GM06990 (cell line): ENCODE measurements around the gene SLC16A12.
"Not testable (repeated sequence)": the region's sequence is repeated elsewhere in the genome, so short reads cannot be mapped to it uniquely, and the experiment has no call there.

ENCODE experiments used
- DNase-seq: peaks from one replicate; pipeline ENCODE4 v3.0.0-alpha.2; 2011; ENCODE audit not compliant: insufficient read length; ENCODE audit errors: extremely low read depth
- H3K27me3 ChIP-seq: replicated peaks from 2 replicates; pipeline ENCODE4 v1.6.0; 2011; ENCODE audit warnings: low read length; ENCODE audit not compliant: control insufficient read depth, insufficient read depth
- H3K36me3 ChIP-seq: 2 replicates; pipeline ENCODE4 v1.5.1; 2011; ENCODE audit warnings: low read length; ENCODE audit not compliant: control insufficient read depth, insufficient read depth
- H3K4me3 ChIP-seq: replicated peaks from 2 replicates; pipeline ENCODE4 v1.5.1; 2011; ENCODE audit warnings: low read depth, mild to moderate bottlenecking, control low read depth, low read length
- TF ChIP-seq, protein P1 (sequence below): IDR thresholded peaks from 2 replicates; pipeline ENCODE4 v1.5.1; 2011; ENCODE audit warnings: low read length, control low read depth, mild to moderate bottlenecking, inconsistent platforms; ENCODE audit not compliant: insufficient read depth, poor library complexity, severe bottlenecking

Gene SLC16A12

DNA sequence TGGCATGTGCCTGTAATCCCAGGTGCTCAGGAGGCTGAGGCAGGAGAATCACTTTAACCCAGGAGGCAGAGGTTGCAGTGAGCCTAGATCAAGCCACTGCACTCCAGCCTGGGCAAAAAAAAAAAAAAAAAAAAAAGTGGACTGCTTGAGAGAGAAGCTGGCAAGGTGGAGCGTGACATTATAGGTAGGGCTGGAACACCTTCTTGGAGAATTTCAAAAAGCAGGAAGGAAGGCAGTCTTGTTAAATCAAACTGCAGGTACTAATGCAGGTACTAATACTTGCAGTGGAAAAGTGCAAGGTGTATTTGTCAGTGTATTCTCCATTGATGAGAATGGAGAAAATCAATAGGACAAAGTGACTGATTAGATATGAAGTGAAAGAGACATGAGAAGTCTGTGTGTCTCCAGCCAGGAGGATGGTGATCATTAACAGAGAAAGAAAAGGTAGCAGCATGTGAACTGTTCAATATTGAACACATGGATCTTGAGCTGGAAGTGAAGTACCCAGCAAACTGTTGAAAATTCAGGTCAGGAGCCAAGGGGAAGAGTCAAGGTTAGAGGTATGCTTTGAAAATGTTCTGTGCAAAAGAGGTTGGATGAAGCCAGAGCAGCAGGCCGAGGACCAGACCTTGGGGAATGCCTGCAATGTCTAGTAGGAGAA is 12.6 kb upstream of the SLC16A12 start:
- DNase-seq = no peak
- Histone ChIP-seq H3K36me3 (no peaks in the 10 kb centered on the region), H3K4me3 (no peak overlapping the region), H3K27me3 (no peaks in the 10 kb centered on the region)
- TF ChIP-seq, protein P1, sequence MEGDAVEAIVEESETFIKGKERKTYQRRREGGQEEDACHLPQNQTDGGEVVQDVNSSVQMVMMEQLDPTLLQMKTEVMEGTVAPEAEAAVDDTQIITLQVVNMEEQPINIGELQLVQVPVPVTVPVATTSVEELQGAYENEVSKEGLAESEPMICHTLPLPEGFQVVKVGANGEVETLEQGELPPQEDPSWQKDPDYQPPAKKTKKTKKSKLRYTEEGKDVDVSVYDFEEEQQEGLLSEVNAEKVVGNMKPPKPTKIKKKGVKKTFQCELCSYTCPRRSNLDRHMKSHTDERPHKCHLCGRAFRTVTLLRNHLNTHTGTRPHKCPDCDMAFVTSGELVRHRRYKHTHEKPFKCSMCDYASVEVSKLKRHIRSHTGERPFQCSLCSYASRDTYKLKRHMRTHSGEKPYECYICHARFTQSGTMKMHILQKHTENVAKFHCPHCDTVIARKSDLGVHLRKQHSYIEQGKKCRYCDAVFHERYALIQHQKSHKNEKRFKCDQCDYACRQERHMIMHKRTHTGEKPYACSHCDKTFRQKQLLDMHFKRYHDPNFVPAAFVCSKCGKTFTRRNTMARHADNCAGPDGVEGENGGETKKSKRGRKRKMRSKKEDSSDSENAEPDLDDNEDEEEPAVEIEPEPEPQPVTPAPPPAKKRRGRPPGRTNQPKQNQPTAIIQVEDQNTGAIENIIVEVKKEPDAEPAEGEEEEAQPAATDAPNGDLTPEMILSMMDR = no peak

DNA sequence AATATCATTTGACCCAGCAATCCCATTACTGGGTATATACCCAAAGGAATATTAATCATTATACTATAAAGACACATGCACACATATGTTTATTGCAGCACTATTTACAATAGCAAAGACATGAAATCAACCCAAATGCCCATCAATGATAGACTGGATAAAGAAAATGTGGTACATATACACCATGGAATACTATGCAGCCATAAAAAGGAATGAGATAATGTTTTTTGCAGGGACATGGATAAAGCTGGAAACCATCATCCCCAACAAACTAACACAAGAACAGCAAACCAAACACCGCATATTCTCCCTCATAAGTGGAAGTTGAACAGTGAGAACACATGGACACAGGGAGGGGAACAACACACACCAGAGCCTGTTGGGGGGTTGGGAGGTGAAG is 11.3 kb upstream of the SLC16A12 start:
- DNase-seq, H3K27me3 ChIP-seq, H3K36me3 ChIP-seq, H3K4me3 ChIP-seq: not testable (repeated sequence)

DNA sequence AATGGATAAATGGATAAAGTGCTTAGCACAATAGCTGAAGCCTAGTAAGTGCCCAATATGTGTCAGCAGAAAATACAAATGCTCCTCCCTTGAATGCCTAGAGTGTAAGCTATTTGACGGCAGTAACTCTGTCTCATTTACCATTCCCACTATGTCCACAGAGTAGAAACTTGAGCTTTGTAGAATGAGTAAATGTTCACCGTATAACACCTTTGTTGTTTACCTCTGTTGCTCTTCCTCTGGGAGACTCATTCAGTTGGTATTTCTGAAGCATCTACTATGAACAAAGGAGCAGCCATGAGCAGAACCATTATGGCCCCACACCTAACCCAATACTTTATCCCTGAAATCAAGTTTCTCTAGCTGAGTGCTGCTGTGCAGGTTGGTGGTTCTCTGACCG is 8.4 kb upstream of the SLC16A12 start:
- TF ChIP-seq, protein P1 = no peak
- Histone ChIP-seq H3K36me3 (no peaks in the 10 kb centered on the region), H3K4me3 (no peak overlapping the region), H3K27me3 (no peaks in the 10 kb centered on the region)
- no peak for DNase-seq

DNA sequence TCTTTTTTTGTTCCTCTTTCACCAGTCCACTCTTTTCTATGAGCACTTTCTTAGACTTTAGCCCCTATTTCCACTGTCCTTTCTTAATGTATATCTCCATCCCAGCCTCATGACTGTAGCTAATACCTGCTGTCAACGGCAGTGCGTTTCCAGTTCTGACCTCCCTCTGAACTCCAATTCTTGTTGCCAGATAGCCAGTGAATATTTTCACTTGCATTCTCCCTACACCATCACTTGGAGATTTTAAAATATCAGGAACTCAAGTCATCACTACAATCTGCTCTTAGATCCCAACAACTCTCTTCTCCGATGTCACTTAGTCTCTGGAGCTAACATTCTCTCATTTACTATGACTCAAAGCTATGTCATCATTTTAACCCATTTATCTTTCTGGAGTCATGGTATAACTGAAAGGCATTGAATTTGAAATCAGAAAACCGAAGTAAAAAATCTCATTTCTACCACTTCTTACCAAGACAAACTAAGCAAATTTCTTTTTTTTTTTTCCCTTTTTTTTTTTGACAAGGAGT is 5.1 kb upstream of the SLC16A12 start:
- H3K4me3 ChIP-seq = no peak overlapping the region
- H3K27me3 ChIP-seq = no peaks in the 10 kb centered on the region
- DNase-seq = no peak
- H3K36me3 ChIP-seq = no peaks in the 10 kb centered on the region
- TF ChIP-seq, protein P1 = no peak

DNA sequence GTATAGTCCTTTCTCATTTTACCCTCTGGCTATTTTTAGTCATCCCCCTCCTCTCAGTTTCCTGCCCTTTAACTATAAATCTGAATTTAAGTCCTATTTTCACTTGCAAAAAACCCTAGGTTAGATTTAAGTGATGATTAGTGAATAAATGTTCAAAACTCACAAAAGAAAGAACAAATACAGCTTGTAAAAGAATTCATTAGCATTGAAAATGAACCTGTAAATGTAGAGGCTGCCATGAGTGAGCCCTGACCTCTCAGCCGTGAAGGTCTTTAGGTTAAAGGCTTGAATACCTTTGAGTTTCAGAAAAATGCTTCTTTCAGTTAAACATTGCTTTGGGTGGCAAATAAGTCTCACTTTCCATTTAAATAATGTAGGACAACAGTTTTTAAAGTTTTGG is 2.0 kb upstream of the SLC16A12 start:
- TF ChIP-seq, protein P1 = no peak
- Histone ChIP-seq H3K4me3 (no peak overlapping the region), H3K36me3 (no peaks in the 10 kb centered on the region), H3K27me3 (no peaks in the 10 kb centered on the region)
- no peak for DNase-seq

DNA sequence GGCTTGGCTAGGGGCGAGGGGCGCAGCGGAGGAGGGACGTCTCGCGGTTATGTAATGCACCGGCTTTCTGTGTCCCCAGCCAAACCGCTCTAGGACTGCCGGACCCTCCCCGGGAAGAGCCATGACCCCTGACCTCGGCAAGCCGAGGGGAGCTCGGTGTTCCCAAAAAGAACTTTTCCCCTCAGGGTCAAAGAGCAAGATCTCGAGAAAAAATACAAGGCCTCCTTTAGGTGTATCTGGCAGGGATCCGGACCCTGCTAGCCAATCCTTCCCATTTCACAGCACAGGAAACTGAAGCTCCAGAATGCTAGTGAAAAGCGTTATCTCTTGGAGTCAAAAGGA is 590 bp upstream of the SLC16A12 start:
- Histone ChIP-seq H3K27me3 (no peaks in the 10 kb centered on the region), H3K36me3 (no peaks in the 10 kb centered on the region), H3K4me3 (no peak overlapping the region)
- TF ChIP-seq, protein P1 = no peak
- no peak for DNase-seq
